Measurements from ENCODE around the gene EDA2R.

DNA sequence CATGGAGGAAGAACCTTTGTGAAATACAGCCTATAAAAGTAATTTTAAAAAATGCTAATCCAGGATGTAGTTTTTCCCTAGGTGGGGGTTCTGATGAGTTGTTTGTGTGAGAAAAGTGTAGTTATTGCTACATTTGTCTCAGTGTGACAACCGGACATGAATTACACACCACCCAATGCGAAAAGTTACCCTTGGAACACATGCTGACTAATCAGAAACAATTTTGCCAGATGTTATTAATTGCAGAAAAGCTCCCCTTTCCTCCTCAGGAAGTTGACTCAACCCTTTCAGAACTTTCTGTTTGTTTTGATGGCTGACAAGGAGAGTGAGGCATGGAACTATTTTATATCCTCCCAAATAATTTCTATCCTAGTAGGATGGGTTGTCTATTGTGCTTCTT, 38.1 kb upstream of the EDA2R start:
- TF ChIP-seq POLR2A (IDR thresholded peaks at IDR 0.05; ENCODE audit: control extremely low read depth in 1 of 2, low read depth in 2 of 2, low read length in 2 of 2) = no peak
- no peak for TF ChIP-seq CTCF (IDR thresholded peaks at IDR 0.05; ENCODE audit: control extremely low read depth in 1 of 3, insufficient read depth in 1 of 3, low read depth in 1 of 3, low read length in 3 of 3)
- TF ChIP-seq SP1 (IDR thresholded peaks at IDR 0.05; ENCODE audit: low read depth, low read length) = no peak
- no peak for TF ChIP-seq POLR2AphosphoS5 (IDR thresholded peaks at IDR 0.05; ENCODE audit: low read depth, low read length)
- no peak for TF ChIP-seq GTF2F1 (IDR thresholded peaks at IDR 0.05; ENCODE audit: borderline replicate concordance, low read depth, low read length)
- TF ChIP-seq SRF (IDR thresholded peaks at IDR 0.05; ENCODE audit: low read depth, low read length) = no peak

Data from H1 (cell line).